Thoracic aorta (tissue), 2 donors: Measurements from ENCODE around the gene NUDT3. TPM values are rescaled to one million over a fixed set of nuclear protein-coding genes. Genes with fewer than 3 reads are reported as not detected.

ENCODE experiments used
- ATAC-seq: fragments of 150-250 bp; one replicate; pipeline ENCODE4 v1.8.0; 2017; ENCODE audit warnings: low read depth; ENCODE audit not compliant: insufficient number of reproducible peaks, low FRiP score
- DNase-seq: peaks from one replicate; pipeline ENCODE4 v3.0.0-alpha.2; 2020; ENCODE audit warnings: low spot score
- H3K27ac ChIP-seq, 2 donors: fragments of 200-600 bp; sonication (generic); 1 replicate in 1 of 2; 2 replicates in 1 of 2; pipeline ENCODE4 v1.5.1; 2016; ENCODE audit warnings: mild to moderate bottlenecking in 2 of 2, moderate library complexity in 2 of 2
- H3K27me3 ChIP-seq: fragments of 200-600 bp; sonication (generic); replicated peaks from 2 replicates; pipeline ENCODE4 v1.6.0; 2016; ENCODE audit warnings: mild to moderate bottlenecking; ENCODE audit not compliant: insufficient read depth
- H3K36me3 ChIP-seq: fragments of 200-600 bp; sonication (generic); one replicate; pipeline ENCODE4 v1.5.1; 2016
- H3K4me1 ChIP-seq, 2 donors: fragments of 200-600 bp; sonication (generic); 1 replicate in 1 of 2; 2 replicates in 1 of 2; pipeline versions ENCODE4 v1.5.1 to v1.6.0; 2016; ENCODE audit warnings: low read depth in 2 of 2, mild to moderate bottlenecking in 1 of 2; ENCODE audit not compliant: control insufficient read depth in 1 of 2
- H3K4me3 ChIP-seq: fragments of 200-600 bp; sonication (generic); 2 replicates; pipeline ENCODE4 v1.5.1; 2016; ENCODE audit warnings: mild to moderate bottlenecking
- H3K9me3 ChIP-seq: fragments of 200-600 bp; sonication (generic); 2 replicates; pipeline ENCODE4 v1.5.1; 2016
- CTCF ChIP-seq: fragments of 200-600 bp; sonication (generic); IDR thresholded peaks from one replicate; pipeline ENCODE4 v1.5.1; 2019; ENCODE audit warnings: antibody characterized with exemption
- total RNA-seq, 2 donors: library from RNA; depleted of rRNA; stranded (reverse); fragments of >200 nt; gene quantifications; one replicate each; pipeline versions ENCODE4 v1.1.0 to v1.2.3, GENCODE V29; 2016

Gene NUDT3
- 10 to 100 TPM; 34.8 to 46.8 TPM for total RNA-seq

- Histone ChIP-seq H3K36me3 (no peaks in the 10 kb centered on the region), H3K27me3 (no peaks in the 10 kb centered on the region), H3K27ac (peak within 1 kb of the TSS; percentile 89 to 97), H3K4me3 (peak within 1 kb of the TSS; percentile 99), H3K9me3 (no peaks in the 10 kb centered on the region), H3K4me1 (peaks cover 26 to 29% of the 10 kb centered on the region in 2 donors)
- ATAC-seq (peak; percentile 83), DNase-seq (peak; percentile 85)
- peak; percentile 84 for TF ChIP-seq CTCF
Observed at GRCh38 chr6:34392497-34393190, at the start of gene NUDT3. TSS of gene NUDT3 (minus strand) at chr6:34392669. CDS start at chr6:34392362, 307 bp downstream.

DNA sequence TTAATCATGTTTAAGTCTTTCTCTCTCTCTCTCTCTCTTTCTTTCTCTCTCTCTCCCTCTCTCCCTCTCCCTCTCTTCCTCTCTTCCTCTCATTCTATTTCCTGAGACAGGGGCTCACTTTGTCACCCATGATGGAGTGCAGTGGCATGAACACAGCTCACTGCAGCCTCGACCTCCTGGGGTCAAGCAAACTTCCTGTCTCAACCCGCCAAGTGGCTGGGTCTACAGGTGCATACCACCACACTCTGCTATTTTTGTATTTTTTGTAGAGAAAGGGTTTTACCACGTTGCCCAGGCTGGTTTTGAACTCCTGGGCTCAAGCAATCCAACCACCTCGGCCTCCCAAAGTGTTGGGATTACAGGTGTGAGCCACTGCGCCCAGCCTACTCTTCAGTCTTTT, 49.1 kb upstream of the NUDT3 start:
- H3K36me3 ChIP-seq: no peaks in the 10 kb centered on the region

GRCh38 chr6:34439442-34439841, 47.0 kb upstream of the NUDT3 start:
- DNase-seq (no peak), ATAC-seq (no peak)
- no peak for TF ChIP-seq CTCF
- H3K36me3 ChIP-seq: no peaks in the 10 kb centered on the region
- H3K9me3 ChIP-seq: no peaks in the 10 kb centered on the region
- H3K27me3 ChIP-seq: no peaks in the 10 kb centered on the region
- H3K4me1 ChIP-seq: no peaks in the 10 kb centered on the region
- no peak overlapping the region for H3K27ac ChIP-seq
- H3K4me3 ChIP-seq: no peak overlapping the region

More for the DNA sequence above, 49.1 kb upstream of the NUDT3 start:
- H3K27ac ChIP-seq: no peak overlapping the region
- no peak overlapping the region for H3K4me3 ChIP-seq
- no peaks in the 10 kb centered on the region for H3K4me1 ChIP-seq
- no peak for TF ChIP-seq CTCF
- no peaks in the 10 kb centered on the region for H3K9me3 ChIP-seq
- DNase-seq: no peak
- no peaks in the 10 kb centered on the region for H3K27me3 ChIP-seq
- ATAC-seq: no peak

DNA sequence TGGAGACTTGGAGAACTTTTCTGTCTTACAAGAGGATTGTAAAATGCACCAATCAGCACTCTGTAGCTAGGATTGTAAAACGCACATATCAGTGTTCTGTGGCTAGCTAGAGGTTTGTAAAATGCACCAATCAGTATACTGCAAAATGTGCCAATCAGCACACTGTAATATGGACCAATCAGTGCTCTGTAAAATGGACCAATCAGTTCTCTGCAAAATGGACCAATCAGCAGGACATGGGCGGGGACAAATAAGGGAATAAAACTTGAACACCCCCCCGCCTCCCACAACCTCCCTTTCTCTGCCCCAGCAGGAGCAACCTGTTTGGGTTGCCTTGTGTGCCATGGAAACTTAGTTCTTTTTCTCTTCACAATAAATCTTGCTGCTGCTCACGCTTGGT, 46.2 kb upstream of the NUDT3 start:
- Histone ChIP-seq H3K36me3 (no peaks in the 10 kb centered on the region), H3K4me3 (no peak overlapping the region), H3K9me3 (no peaks in the 10 kb centered on the region), H3K27ac (no peak overlapping the region), H3K27me3 (no peaks in the 10 kb centered on the region), H3K4me1 (no peaks in the 10 kb centered on the region)
- DNase-seq: no peak
- ATAC-seq: no peak
- TF ChIP-seq CTCF: no peak

- no peak for DNase-seq
- Histone ChIP-seq H3K27me3 (no peaks in the 10 kb centered on the region), H3K4me3 (no peak overlapping the region), H3K27ac (no peak overlapping the region), H3K9me3 (no peaks in the 10 kb centered on the region), H3K36me3 (no peaks in the 10 kb centered on the region), H3K4me1 (no peaks in the 10 kb centered on the region)
- ATAC-seq: no peak
- TF ChIP-seq CTCF: no peak
Observed at GRCh38 chr6:34437644-34437970, 45.1 kb upstream of the NUDT3 start.
